Esophagus squamous epithelium (tissue), 4 donors: ENCODE results near the gene DNAJC15.

Experiments
- CTCF ChIP-seq, 6 experiments: fragments of 450-650 bp in 4 of 6; fragments of 200-600 bp in 2 of 6; sonication (generic) in 2 of 6; IDR thresholded peaks; one replicate each; pipeline ENCODE4 v1.5.1; 2016 to 2019; ENCODE audit warnings: antibody characterized with exemption in 6 of 6, mild to moderate bottlenecking in 4 of 6, moderate library complexity in 4 of 6
- POLR2A ChIP-seq, 4 donors: fragments of 450-650 bp; IDR thresholded peaks; one replicate each; pipeline ENCODE4 v1.6.1; 2017; ENCODE audit warnings: antibody characterized with exemption in 4 of 4, mild to moderate bottlenecking in 4 of 4, moderate library complexity in 3 of 4

GRCh38 chr13:43023289-43023963, at the start of gene DNAJC15:
- TF ChIP-seq CTCF (IDR thresholded peaks at IDR 0.05): peak in 2 of 6 experiments; percentile 8 to 18
- peak in 2 of 4 donors; percentile 17 to 30 for TF ChIP-seq POLR2A (IDR thresholded peaks at IDR 0.05)
